Neuron (in vitro differentiated cells): ENCODE measurements around the gene RNF150.

Experiments
- H2AFZ ChIP-seq: one replicate; pipeline ENCODE4 v1.6.1; 2013; ENCODE audit warnings: low read depth, mild to moderate bottlenecking, inconsistent platforms, low read length, moderate library complexity
- H3K27me3 ChIP-seq: one replicate; pipeline ENCODE4 v1.6.1; 2013; ENCODE audit warnings: low read length; ENCODE audit not compliant: insufficient read depth
- H3K36me3 ChIP-seq: one replicate; pipeline ENCODE4 v1.6.1; 2013; ENCODE audit warnings: low read length; ENCODE audit not compliant: insufficient read depth
- H3K4me1 ChIP-seq: one replicate; pipeline ENCODE4 v1.6.1; 2013; ENCODE audit warnings: low read length; ENCODE audit not compliant: insufficient read depth
- H3K4me3 ChIP-seq: 2 replicates; pipeline ENCODE4 v1.5.1; 2013; ENCODE audit warnings: mild to moderate bottlenecking, low read length, moderate library complexity
- H3K9me3 ChIP-seq: one replicate; pipeline ENCODE4 v1.6.1; 2013; ENCODE audit warnings: low read length

The RNF150 gene

GRCh38 chr4:140863197-140863596 is 270.1 kb downstream of the RNF150 start:
- H3K27me3 ChIP-seq: no peaks in the 10 kb centered on the region
- peaks cover 36% of the 10 kb centered on the region for H3K36me3 ChIP-seq
- H3K4me3 ChIP-seq: no peak overlapping the region
- H3K4me1 ChIP-seq: no peaks in the 10 kb centered on the region
- no peak overlapping the region for H2AFZ ChIP-seq
- H3K9me3 ChIP-seq: no peaks in the 10 kb centered on the region

GRCh38 chr4:140862177-140862442 is 271.2 kb downstream of the RNF150 start:
- Histone ChIP-seq H3K27me3 (no peaks in the 10 kb centered on the region), H3K4me3 (no peak overlapping the region)

DNA sequence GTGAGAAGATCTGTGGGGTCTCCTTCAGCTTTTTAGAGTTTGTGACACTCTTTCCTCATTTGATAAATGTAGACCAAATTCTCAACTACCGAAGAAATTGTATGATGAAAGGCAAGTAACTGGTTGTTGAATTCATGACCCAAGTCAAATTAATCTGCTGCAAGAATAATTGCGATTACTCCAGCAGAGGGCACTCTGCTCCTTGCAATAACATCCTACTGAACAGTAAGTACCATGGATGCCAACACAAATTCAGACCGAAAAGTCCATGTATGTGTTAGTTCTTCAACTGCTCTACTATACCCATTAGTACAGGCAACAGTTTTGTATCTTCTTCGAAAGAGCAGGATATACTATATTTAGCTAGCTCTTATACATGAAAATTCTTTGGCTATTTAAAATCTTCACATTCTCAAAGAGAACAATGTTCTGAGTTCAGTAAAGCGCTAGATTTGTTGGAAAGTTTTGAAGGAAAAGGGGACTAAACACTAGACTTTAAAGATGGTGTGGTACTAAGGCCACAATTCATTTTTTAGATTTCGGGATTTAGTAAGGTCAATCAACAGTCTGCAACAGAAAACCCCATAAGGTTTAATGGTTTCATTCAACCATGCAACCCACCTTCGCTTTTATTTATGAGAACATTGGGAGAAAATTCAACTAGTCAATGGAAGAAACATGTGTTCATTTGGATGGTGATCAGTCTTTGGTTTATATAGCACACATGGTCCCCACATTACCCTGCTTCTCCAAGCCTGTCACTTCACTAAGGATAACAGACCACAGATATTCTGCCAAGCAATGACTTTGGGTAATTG is 271.7 kb downstream of the RNF150 start:
- no peaks in the 10 kb centered on the region for H3K9me3 ChIP-seq
- no peaks in the 10 kb centered on the region for H3K4me1 ChIP-seq
- H3K4me3 ChIP-seq: no peak overlapping the region
- H3K36me3 ChIP-seq: peaks cover 21% of the 10 kb centered on the region
- H3K27me3 ChIP-seq: no peaks in the 10 kb centered on the region
- no peak overlapping the region for H2AFZ ChIP-seq

More at GRCh38 chr4:140862177-140862442, 271.2 kb downstream of the RNF150 start:
- H3K36me3 ChIP-seq: peaks cover 26% of the 10 kb centered on the region
- H2AFZ ChIP-seq: no peak overlapping the region
- H3K4me1 ChIP-seq: no peaks in the 10 kb centered on the region
- no peaks in the 10 kb centered on the region for H3K9me3 ChIP-seq

DNA sequence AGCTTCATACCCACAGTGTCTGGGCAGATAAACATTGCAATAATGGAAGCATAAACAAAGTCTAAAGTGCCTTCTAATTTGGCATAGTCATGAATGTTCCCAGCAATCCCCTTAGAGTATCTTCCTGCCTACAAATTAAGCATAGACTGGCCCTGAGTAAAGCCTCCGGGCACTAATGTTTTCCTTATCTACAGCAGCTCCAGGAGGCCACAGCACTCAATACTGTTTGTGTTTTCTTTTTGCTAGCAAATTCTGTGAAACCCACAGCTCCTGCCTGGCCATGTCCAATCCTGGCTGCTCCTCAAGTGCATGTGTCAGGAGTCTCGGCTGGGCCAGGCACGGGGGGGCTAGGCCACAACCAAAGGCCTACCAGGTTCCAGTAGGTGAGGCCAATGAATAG is 274.4 kb downstream of the RNF150 start:
- H3K4me1 ChIP-seq: peaks cover 7% of the 10 kb centered on the region
- H3K27me3 ChIP-seq: no peaks in the 10 kb centered on the region

DNA sequence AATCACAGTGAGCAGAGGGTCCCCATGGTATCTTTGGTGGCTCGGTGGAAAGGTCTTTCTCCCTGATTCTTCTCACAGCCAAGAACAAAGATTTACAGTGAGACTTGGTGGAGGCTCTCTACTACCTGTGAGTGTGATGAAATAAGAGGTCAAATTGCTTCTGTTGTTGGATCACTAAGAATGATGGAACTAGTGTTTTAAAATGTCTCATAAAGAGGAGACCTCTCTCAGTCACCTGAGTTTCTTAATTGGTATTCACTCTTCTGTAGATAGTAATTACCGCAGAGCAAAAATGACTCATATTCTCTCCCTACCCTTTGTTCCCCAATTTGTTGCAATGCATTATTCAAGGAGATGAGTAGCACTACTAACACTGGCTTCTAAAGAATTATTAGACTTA is 276.2 kb downstream of the RNF150 start:
- Histone ChIP-seq H3K4me3 (no peak overlapping the region), H3K27me3 (no peaks in the 10 kb centered on the region), H3K36me3 (no peaks in the 10 kb centered on the region), H3K9me3 (no peaks in the 10 kb centered on the region), H2AFZ (no peak overlapping the region), H3K4me1 (peaks cover 11% of the 10 kb centered on the region)

More for the DNA sequence above, 274.4 kb downstream of the RNF150 start:
- H3K4me3 ChIP-seq: no peak overlapping the region
- H3K36me3 ChIP-seq: no peaks in the 10 kb centered on the region
- H2AFZ ChIP-seq: no peak overlapping the region
- H3K9me3 ChIP-seq: no peaks in the 10 kb centered on the region

- Histone ChIP-seq H3K27me3 (no peaks in the 10 kb centered on the region), H3K4me1 (peaks cover 11% of the 10 kb centered on the region), H3K4me3 (no peak overlapping the region), H2AFZ (no peak overlapping the region), H3K36me3 (no peaks in the 10 kb centered on the region), H3K9me3 (no peaks in the 10 kb centered on the region)
Observed at GRCh38 chr4:140856621-140857062, 276.6 kb downstream of the RNF150 start.

- Histone ChIP-seq H3K4me3 (no peak overlapping the region), H3K9me3 (no peaks in the 10 kb centered on the region), H3K4me1 (peaks cover 11% of the 10 kb centered on the region), H3K36me3 (no peaks in the 10 kb centered on the region), H3K27me3 (no peaks in the 10 kb centered on the region), H2AFZ (no peak overlapping the region)
Observed at GRCh38 chr4:140854168-140854567, 279.1 kb downstream of the RNF150 start.

DNA sequence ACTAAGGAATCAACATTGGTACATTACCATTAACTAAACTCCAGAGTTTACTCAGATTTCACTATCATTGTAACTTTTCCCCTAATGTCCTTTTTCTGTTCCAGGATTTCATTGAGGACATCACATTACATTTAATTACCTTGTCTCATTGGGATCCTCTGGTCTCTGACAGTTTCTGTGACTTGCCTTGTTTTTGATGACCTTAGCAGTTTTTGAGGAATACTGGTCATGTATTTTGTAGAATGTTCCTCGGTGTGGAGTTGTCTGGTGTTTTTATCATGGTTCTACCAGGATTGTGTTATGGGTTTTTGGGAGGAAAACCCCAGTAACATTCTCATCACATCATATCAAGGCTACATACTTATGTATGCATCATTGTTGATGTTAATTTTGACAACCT is 281.5 kb downstream of the RNF150 start:
- no peak overlapping the region for H3K4me3 ChIP-seq
- H2AFZ ChIP-seq: no peak overlapping the region
- peaks cover 11% of the 10 kb centered on the region for H3K4me1 ChIP-seq
- H3K36me3 ChIP-seq: no peaks in the 10 kb centered on the region
- no peaks in the 10 kb centered on the region for H3K9me3 ChIP-seq
- H3K27me3 ChIP-seq: no peaks in the 10 kb centered on the region

- Histone ChIP-seq H3K9me3 (no peaks in the 10 kb centered on the region), H3K36me3 (no peaks in the 10 kb centered on the region), H3K27me3 (no peaks in the 10 kb centered on the region)
Observed at GRCh38 chr4:140851032-140851636, 282.1 kb downstream of the RNF150 start.

DNA sequence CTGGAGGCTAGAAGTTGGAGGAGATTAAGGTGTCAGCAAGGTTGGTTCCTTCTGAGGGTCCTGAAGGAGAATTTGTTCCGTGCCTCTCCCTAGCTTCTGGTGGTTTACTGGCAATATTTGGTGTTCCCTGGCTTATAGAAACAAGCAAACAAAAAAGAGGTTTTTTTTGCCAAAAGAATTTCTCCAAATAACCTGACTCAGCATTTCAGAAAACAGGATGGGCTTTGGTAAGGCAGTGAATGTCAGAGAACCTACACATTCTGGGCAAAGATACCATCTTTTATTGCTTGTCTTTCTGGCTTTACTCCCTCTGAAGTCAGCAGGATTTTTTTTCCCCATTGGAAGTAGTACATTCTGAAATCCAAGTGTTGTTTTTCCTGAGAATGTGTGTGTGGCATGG is 283.7 kb downstream of the RNF150 start:
- Histone ChIP-seq H3K4me1 (peaks cover 10% of the 10 kb centered on the region), H3K27me3 (no peaks in the 10 kb centered on the region), H2AFZ (no peak overlapping the region), H3K36me3 (no peaks in the 10 kb centered on the region), H3K4me3 (no peak overlapping the region), H3K9me3 (no peaks in the 10 kb centered on the region)

More at GRCh38 chr4:140851032-140851636, 282.1 kb downstream of the RNF150 start:
- Histone ChIP-seq H3K4me3 (no peak overlapping the region), H3K4me1 (peaks cover 11% of the 10 kb centered on the region), H2AFZ (no peak overlapping the region)

GRCh38 chr4:140846736-140847135 is 286.5 kb downstream of the RNF150 start:
- Histone ChIP-seq H3K4me3 (no peak overlapping the region), H3K36me3 (no peaks in the 10 kb centered on the region), H3K4me1 (no peaks in the 10 kb centered on the region), H3K27me3 (no peaks in the 10 kb centered on the region), H3K9me3 (no peaks in the 10 kb centered on the region), H2AFZ (no peak overlapping the region)

DNA sequence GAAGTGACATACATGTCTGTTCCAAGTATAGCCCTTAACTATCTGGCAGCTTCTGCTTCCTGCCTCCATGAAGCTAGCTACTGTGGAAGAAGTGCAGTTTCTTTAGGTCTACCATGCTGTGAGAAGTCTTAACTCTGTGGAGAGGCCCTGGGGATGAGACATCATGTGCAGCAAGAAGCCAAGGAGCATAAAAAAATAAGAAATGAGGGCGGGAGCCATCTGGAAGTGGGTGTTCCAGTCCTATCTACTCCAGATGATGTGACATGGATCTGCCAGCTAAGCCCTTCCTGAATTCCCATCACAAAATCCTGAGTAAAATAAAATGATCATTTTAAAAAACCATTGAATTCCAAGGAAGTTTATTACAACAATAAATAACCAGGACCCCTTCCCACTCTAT is 289.2 kb downstream of the RNF150 start:
- no peaks in the 10 kb centered on the region for H3K9me3 ChIP-seq
- H3K27me3 ChIP-seq: no peaks in the 10 kb centered on the region
- peaks cover 11% of the 10 kb centered on the region for H3K4me1 ChIP-seq
- no peak overlapping the region for H3K4me3 ChIP-seq
- no peaks in the 10 kb centered on the region for H3K36me3 ChIP-seq
- H2AFZ ChIP-seq: no peak overlapping the region

GRCh38 chr4:140841186-140841585 is 292.1 kb downstream of the RNF150 start:
- Histone ChIP-seq H3K4me1 (peaks cover 11% of the 10 kb centered on the region), H3K36me3 (no peaks in the 10 kb centered on the region), H3K27me3 (no peaks in the 10 kb centered on the region), H2AFZ (no peak overlapping the region), H3K9me3 (no peaks in the 10 kb centered on the region), H3K4me3 (no peak overlapping the region)
